SK-N-MC (cell line): ENCODE measurements around the gene ATP6V1F.

Experiments used
- EZH2 ChIP-seq: fragments of 200-600 bp; sonication (generic); IDR thresholded peaks from one replicate; pipeline ENCODE4 v1.6.1; 2017; ENCODE audit warnings: antibody characterized with exemption
- POLR2AphosphoS5 ChIP-seq: IDR thresholded peaks from 2 replicates; pipeline ENCODE4 v1.6.1; 2012; ENCODE audit warnings: mild to moderate bottlenecking, low read depth, low read length, borderline replicate concordance

DNA sequence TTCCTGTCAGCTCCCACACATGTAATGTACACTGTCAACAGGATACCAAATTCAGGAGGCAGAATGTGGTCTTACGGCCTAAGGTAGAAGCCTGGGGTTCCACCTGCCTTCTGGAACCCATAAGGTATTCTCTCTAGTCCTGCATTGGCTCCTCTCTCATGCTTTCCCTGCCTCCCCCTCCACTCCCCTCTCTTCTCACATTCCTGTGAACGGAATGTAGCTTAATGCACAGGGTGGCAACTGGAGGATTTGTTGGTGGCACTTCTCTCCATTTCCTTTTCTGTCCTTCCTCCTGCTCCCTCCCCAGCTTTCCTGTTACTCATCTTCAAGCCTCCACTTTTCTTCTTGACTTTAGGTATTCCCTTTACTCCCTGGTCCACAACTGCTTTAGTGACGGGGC is 44.0 kb upstream of the ATP6V1F start:
- no peak for TF ChIP-seq POLR2AphosphoS5
- TF ChIP-seq EZH2: no peak
